IgD-negative memory B cell (primary cell): ENCODE measurements around the gene MTCH2. TPM values are rescaled to one million over a fixed set of nuclear protein-coding genes. Genes with fewer than 3 reads are reported as not detected.

ENCODE experiments used
- H3K27ac Mint-ChIP-seq, 3 donors: one replicate each; pipeline ENCODE4 v1.8.0; 2020 to 2022; ENCODE audit warnings: mild to moderate bottlenecking in 3 of 3, mixed read lengths in 3 of 3, moderate library complexity in 1 of 3
- H3K27me3 Mint-ChIP-seq: one replicate; pipeline ENCODE4 v1.8.0; 2021; ENCODE audit warnings: mixed read lengths
- H3K36me3 Mint-ChIP-seq: one replicate; pipeline ENCODE4 v1.8.0; 2020; ENCODE audit warnings: mild to moderate bottlenecking, mixed read lengths
- H3K4me1 Mint-ChIP-seq, 3 donors: one replicate each; pipeline ENCODE4 v1.8.0; 2020 to 2022; ENCODE audit warnings: mixed read lengths in 3 of 3, mild to moderate bottlenecking in 1 of 3
- H3K4me3 Mint-ChIP-seq, 4 donors: one replicate each; pipeline ENCODE4 v1.8.0; 2020 to 2022; ENCODE audit warnings: mild to moderate bottlenecking in 4 of 4, mixed read lengths in 4 of 4, moderate library complexity in 3 of 4
- H3K9me3 Mint-ChIP-seq, 3 donors: one replicate each; pipeline ENCODE4 v1.8.0; 2020 to 2021; ENCODE audit warnings: mixed read lengths in 3 of 3, mild to moderate bottlenecking in 1 of 3
- polyA plus RNA-seq: library from polyadenylated mRNA; unstranded; fragments of 300-500 nt; fragmentation: Illumina TruSeq; gene quantifications from one replicate; pipeline ENCODE4 v1.2.3, GENCODE V29; 2021

MTCH2 gene
- polyA plus RNA-seq, 1 donor from 2014 or later = 58.9 TPM

GRCh38 chr11:47571357-47571729 is 71.0 kb downstream of the MTCH2 start:
- H3K9me3 Mint-ChIP-seq = no peaks in the 10 kb centered on the region
- no peak overlapping the region for H3K4me3 Mint-ChIP-seq
- peak overlapping the region in 1 of 3 donors; percentile 56 for H3K27ac Mint-ChIP-seq
- H3K27me3 Mint-ChIP-seq = no peaks in the 10 kb centered on the region
- peaks cover 3% of the 10 kb centered on the region for H3K36me3 Mint-ChIP-seq
- H3K4me1 Mint-ChIP-seq = peaks cover 0 to 15% (median 10%) of the 10 kb centered on the region in 3 donors

GRCh38 chr11:47570651-47571356 is 71.6 kb downstream of the MTCH2 start:
- peaks cover 3% of the 10 kb centered on the region for H3K36me3 Mint-ChIP-seq
- H3K4me3 Mint-ChIP-seq = peak overlapping the region in 1 of 4 donors; percentile 48
- no peaks in the 10 kb centered on the region for H3K27me3 Mint-ChIP-seq
- peaks cover 0 to 16% (median 12%) of the 10 kb centered on the region in 3 donors for H3K4me1 Mint-ChIP-seq
- H3K9me3 Mint-ChIP-seq = no peaks in the 10 kb centered on the region
- H3K27ac Mint-ChIP-seq = peak overlapping the region in 2 of 3 donors; percentile 46 to 56

- H3K36me3 Mint-ChIP-seq = peaks cover 3% of the 10 kb centered on the region
- no peak overlapping the region for H3K4me3 Mint-ChIP-seq
- peaks cover 0 to 19% (median 12%) of the 10 kb centered on the region in 3 donors for H3K4me1 Mint-ChIP-seq
- H3K27me3 Mint-ChIP-seq = no peaks in the 10 kb centered on the region
- no peak overlapping the region for H3K27ac Mint-ChIP-seq
- H3K9me3 Mint-ChIP-seq = no peaks in the 10 kb centered on the region
These were observed 72.7 kb downstream of the MTCH2 start for GRCh38 chr11:47569646-47570045.

Other genes with a start within 250 kb of the MTCH2 start
- 15.5 TPM for gene SLC39A13, start 234.0 kb downstream of the MTCH2 start, polyA plus RNA-seq
- gene PSMC3, start 216.1 kb downstream of the MTCH2 start, polyA plus RNA-seq = 101 TPM
- gene RAPSN, start 193.4 kb downstream of the MTCH2 start, polyA plus RNA-seq = 0.15 TPM
- 78.6 TPM for gene CELF1, start 89.4 kb downstream of the MTCH2 start, polyA plus RNA-seq
- 49.5 TPM for gene PTPMT1, start 77.0 kb downstream of the MTCH2 start, polyA plus RNA-seq
- 41.6 TPM for gene KBTBD4, start 63.6 kb downstream of the MTCH2 start, polyA plus RNA-seq
- 105 TPM for gene NDUFS3, start 63.5 kb downstream of the MTCH2 start, polyA plus RNA-seq
- gene FAM180B, start 55.9 kb downstream of the MTCH2 start, polyA plus RNA-seq = not detected
- not detected for gene C1QTNF4, start 48.1 kb downstream of the MTCH2 start, polyA plus RNA-seq
- 1.4 TPM for gene AGBL2, start 72.8 kb upstream of the MTCH2 start, polyA plus RNA-seq
- gene FNBP4, start 124.8 kb upstream of the MTCH2 start, polyA plus RNA-seq = 65.3 TPM
- gene NUP160, start 205.8 kb upstream of the MTCH2 start, polyA plus RNA-seq = 22.6 TPM